Aorta (tissue), 5 donors: ENCODE data around the gene THRB. TPM values are rescaled to one million over a fixed set of nuclear protein-coding genes. Genes with fewer than 3 reads are reported as not detected.

Source experiments
- ATAC-seq: fragments of 200-7000 bp; cut with Tn5 transposase; one replicate; pipeline ENCODE4 v1.9.1; 2022; ENCODE audit warnings: moderate library complexity; ENCODE audit not compliant: low FRiP score
- DNase-seq, 2 donors: peaks; one replicate each; pipeline ENCODE4 v3.0.0-alpha.2; 2020
- H3K27ac ChIP-seq, 2 donors: one replicate each; pipeline ENCODE4 v1.5.1; 2013; ENCODE audit warnings: low read length in 2 of 2, mild to moderate bottlenecking in 2 of 2, moderate library complexity in 2 of 2, control low read depth in 1 of 2, inconsistent platforms in 1 of 2, low read depth in 1 of 2
- H3K27me3 ChIP-seq, 2 donors: one replicate each; pipeline ENCODE4 v1.6.1; 2013; ENCODE audit warnings: control low read depth in 1 of 2, low read length in 1 of 2, mild to moderate bottlenecking in 1 of 2, moderate library complexity in 1 of 2; ENCODE audit not compliant: insufficient read depth in 2 of 2, control insufficient read depth in 1 of 2
- H3K36me3 ChIP-seq, 2 donors: one replicate each; pipeline ENCODE4 v1.6.1; 2013; ENCODE audit warnings: control low read depth in 1 of 2, low read length in 1 of 2, mild to moderate bottlenecking in 1 of 2; ENCODE audit not compliant: insufficient read depth in 2 of 2, control insufficient read depth in 1 of 2
- H3K4me1 ChIP-seq, 2 donors: one replicate each; pipeline ENCODE4 v1.6.1; 2013; ENCODE audit warnings: low read length in 2 of 2, control low read depth in 1 of 2, mild to moderate bottlenecking in 1 of 2, moderate library complexity in 1 of 2; ENCODE audit not compliant: insufficient read depth in 2 of 2, control insufficient read depth in 1 of 2
- H3K4me3 ChIP-seq, 2 donors: one replicate each; pipeline ENCODE4 v1.5.1; 2013; ENCODE audit warnings: low read length in 2 of 2, control low read depth in 1 of 2, mild to moderate bottlenecking in 1 of 2
- H3K9me3 ChIP-seq: one replicate; pipeline ENCODE4 v1.6.1; 2013; ENCODE audit warnings: mild to moderate bottlenecking, low read length; ENCODE audit not compliant: control insufficient read depth
- WGBS, 2 donors: extraction: QIAGEN DNeasy Blood & Tissue Kit; methylation state at CpG; one replicate each; pipeline ENCODE4 v1.1.7; 2013; 5-methylcytosine and 5-hydroxymethylcytosine counted together
- intact Hi-C, 2 donors: fragments of 100-400 bp; cut with DNase I; formaldehyde crosslinking; loops; one replicate each; pipeline versions ENCODE4 v1.14.2 to v1.15.0; 2022
- polyA plus RNA-seq, 2 donors: library from polyadenylated mRNA; stranded (reverse); fragments of 200-250 nt; gene quantifications; one replicate each; pipeline ENCODE4 v1.2.3, GENCODE V29; 2013
- total RNA-seq, 2 donors: library from RNA; stranded (reverse); fragmentation: NEBNext Ultra II Directional; extraction: Animal tissue kit (Norgen Biotek cat#: 25700); gene quantifications; one replicate each; pipeline ENCODE4 v1.2.1, GENCODE V29; 2021
- donor health status: healthy with polysubstance abuse.
- donor health status: Bipolar disorder and iron deficiency.
- donor health status: DM: no; HTN: no; CAD: no.
- donor health status: DM: no; HTN: no; CAD: no.
- donor health status: DM: yes; HTN: yes; CAD: no.

THRB gene
- total and polyA plus RNA-seq, 4 donors: 20.2 to 77.9 (median 42.8) TPM

DNA sequence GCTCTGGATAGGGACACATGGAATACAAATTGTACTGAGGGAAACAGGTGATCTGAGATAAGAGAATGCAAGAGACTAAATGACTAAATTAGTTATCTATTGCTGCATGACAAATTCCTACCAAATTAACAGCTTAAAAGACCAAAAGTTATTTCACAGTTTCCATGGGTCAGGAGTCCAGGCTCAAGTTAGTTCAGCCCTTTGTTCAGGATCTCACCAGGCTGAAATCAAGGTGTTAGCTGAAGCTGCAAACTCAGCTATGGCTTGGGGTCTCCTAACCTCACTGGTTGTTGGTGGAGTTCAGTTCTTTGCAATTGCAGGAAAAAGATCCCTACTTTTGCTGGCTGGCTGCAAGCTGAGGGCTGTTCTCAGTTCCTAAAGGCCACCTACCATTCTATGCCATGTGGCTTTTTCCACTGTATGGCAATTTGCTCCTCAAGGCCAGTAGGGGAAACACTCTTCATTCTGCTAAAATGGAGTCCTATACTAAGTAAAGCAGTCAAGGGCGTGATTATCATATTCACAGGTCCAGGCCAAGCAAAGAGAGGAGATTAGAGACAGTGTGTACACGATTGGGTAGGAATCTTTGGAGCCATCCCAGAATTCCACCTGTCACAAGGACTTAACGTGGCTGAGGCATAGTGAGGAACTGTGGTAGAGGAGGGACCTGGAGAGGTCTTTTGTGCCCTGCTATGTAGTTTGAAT lies 53.7 kb downstream of the THRB start:
- Histone ChIP-seq H3K27ac (no peak overlapping the region), H3K27me3 (no peaks in the 10 kb centered on the region), H3K36me3 (peaks cover 0 to 3% of the 10 kb centered on the region in 2 donors), H3K4me3 (no peak overlapping the region), H3K9me3 (no peaks in the 10 kb centered on the region), H3K4me1 (peaks cover 0 to 2% of the 10 kb centered on the region in 2 donors)
- ATAC-seq (no peak), DNase-seq (no peak)
- 74 to 79% methylated on average over 3 of the region's 3 CpGs for WGBS, 2 donors
- intact Hi-C loops: no loop called here

DNA sequence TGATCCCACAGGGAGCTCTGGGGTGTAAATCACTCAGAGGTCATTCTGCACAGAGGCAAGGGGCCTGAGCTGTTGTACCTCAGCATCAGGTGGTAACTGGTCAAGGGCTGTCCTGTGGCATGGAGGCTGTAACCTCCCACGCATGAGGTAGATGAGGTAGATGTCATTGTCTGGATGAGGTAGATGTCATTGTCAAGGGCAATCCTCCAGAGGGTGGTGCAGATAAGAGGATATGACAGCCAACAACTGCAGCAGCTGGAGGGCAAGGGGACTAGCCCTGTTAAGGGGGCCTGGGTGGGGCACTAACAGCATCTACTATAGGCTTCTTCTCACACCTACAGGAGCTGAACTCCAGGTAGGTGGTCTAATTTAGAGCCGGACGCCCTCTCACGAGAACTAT lies 55.6 kb downstream of the THRB start:
- H3K9me3 ChIP-seq: no peaks in the 10 kb centered on the region
- no peak for DNase-seq
- H3K36me3 ChIP-seq: peaks cover 0 to 3% of the 10 kb centered on the region in 2 donors
- intact Hi-C loops: no loop called here
- H3K4me1 ChIP-seq: peaks cover 0 to 7% of the 10 kb centered on the region in 2 donors
- peak; percentile 6 for ATAC-seq
- H3K27ac ChIP-seq: no peak overlapping the region
- no peaks in the 10 kb centered on the region for H3K27me3 ChIP-seq
- 73 to 74% methylated on average over 4 of the region's 4 CpGs for WGBS, 2 donors
- H3K4me3 ChIP-seq: no peak overlapping the region

DNA sequence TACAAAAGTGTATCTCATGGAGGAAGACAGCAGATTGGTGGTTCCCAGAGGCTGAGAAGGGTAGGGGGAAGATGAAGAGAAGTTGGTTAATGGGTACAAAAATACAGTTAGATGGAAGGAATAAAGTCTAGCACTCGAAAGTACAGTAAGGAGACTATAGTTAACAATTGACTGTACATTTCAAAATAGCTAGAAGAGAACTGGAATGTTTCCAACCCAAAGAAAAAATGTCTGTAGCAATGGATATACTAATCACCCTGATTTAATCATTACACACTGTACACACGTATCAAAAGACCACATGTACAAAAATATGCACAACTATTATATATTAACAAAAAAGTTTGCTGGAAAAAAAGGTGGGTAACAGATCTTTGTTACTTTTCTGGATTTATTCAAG lies 57.3 kb downstream of the THRB start:
- DNase-seq: no peak
- Histone ChIP-seq H3K9me3 (no peaks in the 10 kb centered on the region), H3K4me3 (no peak overlapping the region), H3K27me3 (no peaks in the 10 kb centered on the region), H3K27ac (no peak overlapping the region), H3K4me1 (peaks cover 1 to 14% of the 10 kb centered on the region in 2 donors), H3K36me3 (peaks cover 0 to 3% of the 10 kb centered on the region in 2 donors)
- intact Hi-C loops: no loop called here
- WGBS, 2 donors: 35 to 42% methylated on average over 2 of the region's 2 CpGs
- ATAC-seq: no peak

DNA sequence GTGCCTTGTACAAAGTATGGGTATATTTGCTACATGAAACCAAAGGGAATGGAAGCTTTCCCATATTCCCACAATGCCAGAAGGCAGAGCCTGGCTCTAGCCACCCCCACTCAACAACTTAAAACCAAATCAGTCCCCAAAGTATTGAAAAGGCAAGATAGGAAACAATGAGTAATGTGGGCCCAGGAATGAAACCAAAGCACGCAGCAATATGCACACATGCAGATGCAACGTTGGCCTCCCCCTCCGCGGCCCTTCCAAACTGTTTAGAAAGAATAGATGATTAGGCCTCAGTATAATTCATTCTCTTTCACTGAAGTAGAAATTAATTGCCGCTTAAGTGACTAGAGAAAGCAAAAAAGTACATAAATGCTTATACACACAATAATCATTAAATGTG lies 59.1 kb downstream of the THRB start:
- 78 to 83% methylated on average over 5 of the region's 5 CpGs for WGBS, 2 donors

GRCh38 chr3:24434651-24435050 lies 60.0 kb downstream of the THRB start:
- intact Hi-C loops: no loop called here
- Histone ChIP-seq H3K4me3 (no peak overlapping the region), H3K9me3 (no peaks in the 10 kb centered on the region), H3K27ac (peak overlapping the region in 1 of 2 donors; percentile 67), H3K36me3 (peaks cover 0 to 3% of the 10 kb centered on the region in 2 donors), H3K27me3 (no peaks in the 10 kb centered on the region), H3K4me1 (peaks cover 1 to 14% of the 10 kb centered on the region in 2 donors)
- ATAC-seq (no peak), DNase-seq (no peak)
- 92 to 97% methylated on average over 1 of the region's 1 CpG for WGBS, 2 donors

More for the DNA sequence above, 59.1 kb downstream of the THRB start:
- ATAC-seq: no peak
- H3K27ac ChIP-seq: no peak overlapping the region
- H3K27me3 ChIP-seq: no peaks in the 10 kb centered on the region
- intact Hi-C loops: no loop called here
- DNase-seq: peak in 1 of 2 donors; percentile 55
- H3K9me3 ChIP-seq: no peaks in the 10 kb centered on the region
- H3K4me1 ChIP-seq: peaks cover 1 to 14% of the 10 kb centered on the region in 2 donors
- no peak overlapping the region for H3K4me3 ChIP-seq
- H3K36me3 ChIP-seq: peaks cover 0 to 3% of the 10 kb centered on the region in 2 donors

- H3K36me3 ChIP-seq: peaks cover 0 to 3% of the 10 kb centered on the region in 2 donors
- ATAC-seq (no peak), DNase-seq (no peak)
- intact Hi-C loops: no loop called here
- 38 to 39% methylated on average over 5 of the region's 5 CpGs for WGBS, 2 donors
- H3K9me3 ChIP-seq: no peaks in the 10 kb centered on the region
- peak overlapping the region in 1 of 2 donors; percentile 67 for H3K27ac ChIP-seq
- no peaks in the 10 kb centered on the region for H3K27me3 ChIP-seq
- H3K4me3 ChIP-seq: no peak overlapping the region
- peaks cover 1 to 14% of the 10 kb centered on the region in 2 donors for H3K4me1 ChIP-seq
These were observed 60.6 kb downstream of the THRB start for GRCh38 chr3:24433838-24434591.

DNA sequence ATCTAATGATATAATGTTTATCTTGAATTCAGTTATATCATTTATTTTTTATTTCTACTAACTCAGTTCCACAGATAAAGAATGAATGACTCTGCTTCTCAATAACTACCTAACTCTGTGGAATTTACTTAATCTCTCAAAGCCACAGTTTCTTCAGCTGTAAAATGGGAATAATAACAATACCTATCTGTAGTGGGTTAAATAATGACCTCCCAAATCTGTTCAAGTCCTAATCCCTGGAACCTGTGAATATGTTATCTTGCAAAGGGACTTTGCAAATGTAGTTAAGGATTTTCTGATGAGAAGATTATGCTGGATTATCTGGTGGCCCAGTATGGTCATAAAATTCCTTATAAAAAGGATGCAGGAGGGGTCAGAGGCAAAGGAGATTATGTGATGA lies 61.7 kb downstream of the THRB start:
- intact Hi-C loops: no loop called here
- Histone ChIP-seq H3K9me3 (no peaks in the 10 kb centered on the region), H3K27ac (peak overlapping the region in 1 of 2 donors; percentile 28)

GRCh38 chr3:24428481-24428880 lies 66.2 kb downstream of the THRB start:
- intact Hi-C loops: loop anchor here in 1 of 2 donors (10.0 kb wide), 1 partner anchor 46 kb away; no protein-coding TSS in a partner anchor
- no peaks in the 10 kb centered on the region for H3K36me3 ChIP-seq
- H3K27ac ChIP-seq: no peak overlapping the region
- ATAC-seq (no peak), DNase-seq (no peak)
- no peaks in the 10 kb centered on the region for H3K27me3 ChIP-seq
- H3K4me3 ChIP-seq: no peak overlapping the region
- no peaks in the 10 kb centered on the region for H3K9me3 ChIP-seq
- 75 to 79% methylated on average over 2 of the region's 2 CpGs for WGBS, 2 donors
- peaks cover 0 to 9% of the 10 kb centered on the region in 2 donors for H3K4me1 ChIP-seq

More for the DNA sequence above, 61.7 kb downstream of the THRB start:
- H3K4me3 ChIP-seq: no peak overlapping the region
- no peak for ATAC-seq
- H3K4me1 ChIP-seq: peaks cover 1 to 14% of the 10 kb centered on the region in 2 donors
- no peaks in the 10 kb centered on the region for H3K27me3 ChIP-seq
- DNase-seq: no peak
- H3K36me3 ChIP-seq: peaks cover 0 to 3% of the 10 kb centered on the region in 2 donors
